SK-N-SH (cell line): ENCODE measurements around the gene FAM234A. TPM values are rescaled to one million over a fixed set of nuclear protein-coding genes. Genes with fewer than 3 reads are reported as not detected.

Source experiments
- CTCF ChIA-PET: fragments of 300-600, 350-600 bp; formaldehyde crosslinking; extraction: SDS; loops from one replicate; lab custom pipeline; 2021; lab: Yijun Ruan, JAX
- POLR2A ChIA-PET: fragments of 350-600 bp; sonication (Branson Sonifier 250); formaldehyde crosslinking; extraction: SDS; loops from one replicate; lab custom pipeline; 2020; ENCODE audit warnings: antibody characterized with exemption, inconsistent platforms; lab: Yijun Ruan, JAX
- DNase-seq: peaks from one replicate; pipeline ENCODE4 v3.0.0; 2012
- H2AFZ ChIP-seq: fragments of 200-600 bp; sonication (generic); 2 replicates; pipeline ENCODE4 v1.8.1; 2016; ENCODE audit warnings: antibody characterized with exemption, mild to moderate bottlenecking, low read depth
- H3F3A ChIP-seq: fragments of 200-600 bp; sonication (generic); replicated peaks from 2 replicates; pipeline ENCODE3; 2016; ENCODE audit warnings: antibody characterized with exemption, mild to moderate bottlenecking; ENCODE audit not compliant: insufficient read depth
- H3K27ac ChIP-seq, 2 experiments: fragments of 200-500 bp in 1 of 2; fragments of 200-600 bp in 1 of 2; sonication (Bioruptor generic) in 1 of 2; sonication (generic), shearing (Covaris generic) in 1 of 2; 2 replicates each; pipeline versions ENCODE4 v1.5.1 to v1.6.1; 2014 to 2016; ENCODE audit warnings: low read depth in 2 of 2, inconsistent platforms in 1 of 2, low read length in 1 of 2, mild to moderate bottlenecking in 1 of 2, mixed read lengths in 1 of 2
- H3K27me3 ChIP-seq: fragments of 200-600 bp; sonication (generic), shearing (Covaris generic); 2 replicates; pipeline ENCODE4 v1.6.1; 2016; ENCODE audit warnings: mixed run types; ENCODE audit not compliant: insufficient read depth
- H3K36me3 ChIP-seq, 2 experiments: fragments of 200-500 bp in 1 of 2; fragments of 200-600 bp in 1 of 2; sonication (Bioruptor generic) in 1 of 2; sonication (generic) in 1 of 2; replicated peaks in 1 of 2; 2 replicates each; pipeline versions ENCODE3 to v1.5.1; 2014 to 2016; ENCODE audit warnings: low read length in 1 of 2, mild to moderate bottlenecking in 1 of 2; ENCODE audit not compliant: insufficient read depth in 2 of 2, control insufficient read depth in 1 of 2
- H3K4me1 ChIP-seq, 2 experiments: fragments of 200-500 bp in 1 of 2; fragments of 200-600 bp in 1 of 2; sonication (Bioruptor generic) in 1 of 2; sonication (generic), shearing (Covaris generic) in 1 of 2; 2 replicates each; pipeline versions ENCODE4 v1.5.1 to v1.6.1; 2014 to 2016; ENCODE audit warnings: low read depth in 1 of 2, low read length in 1 of 2, mixed run types in 1 of 2; ENCODE audit not compliant: insufficient read depth in 2 of 2, control insufficient read depth in 1 of 2
- H3K4me2 ChIP-seq: fragments of 200-600 bp; sonication (generic), shearing (Covaris generic); 2 replicates; pipeline ENCODE4 v1.6.1; 2017; ENCODE audit warnings: mixed run types
- H3K4me3 ChIP-seq, 2 experiments: fragments of 200-500 bp in 1 of 2; fragments of 200-600 bp in 1 of 2; sonication (Bioruptor generic) in 1 of 2; sonication (generic), shearing (Covaris generic) in 1 of 2; 2 replicates each; pipeline versions ENCODE4 v1.5.1 to v1.8.1; 2014 to 2016; ENCODE audit warnings: low read depth in 2 of 2, inconsistent platforms in 1 of 2, low read length in 1 of 2, mild to moderate bottlenecking in 1 of 2, mixed read lengths in 1 of 2, moderate library complexity in 1 of 2
- H3K79me2 ChIP-seq: fragments of 200-600 bp; sonication (generic); 2 replicates; pipeline ENCODE4 v1.8.1; 2017; ENCODE audit warnings: mild to moderate bottlenecking; ENCODE audit not compliant: insufficient read depth
- H3K9ac ChIP-seq: fragments of 200-600 bp; sonication (generic); 2 replicates; pipeline ENCODE4 v1.6.1; 2017; ENCODE audit warnings: mixed run types
- H3K9me2 ChIP-seq: fragments of 200-600 bp; sonication (generic); 2 replicates; pipeline ENCODE4 v1.6.1; 2017; ENCODE audit warnings: mixed run types
- H3K9me3 ChIP-seq: fragments of 200-600 bp; sonication (generic); 2 replicates; pipeline ENCODE4 v1.6.1; 2017; ENCODE audit warnings: mixed run types, mild to moderate bottlenecking, moderate library complexity
- H4K20me1 ChIP-seq: fragments of 200-600 bp; sonication (generic); 2 replicates; pipeline ENCODE4 v1.6.1; 2017; ENCODE audit warnings: mild to moderate bottlenecking, mixed run types; ENCODE audit not compliant: insufficient read depth
- CHD2 ChIP-seq: fragments of 150-350 bp; IDR thresholded peaks from 2 replicates; pipeline ENCODE4 v1.6.1; 2018; ENCODE audit warnings: low read length; ENCODE audit not compliant: partially characterized antibody
- CTCF ChIP-seq: fragments of 200-600 bp; sonication (generic); IDR thresholded peaks from 2 replicates; pipeline ENCODE4 v1.6.1; 2017; ENCODE audit warnings: antibody characterized with exemption, mild to moderate bottlenecking, moderate library complexity
- EP300 ChIP-seq, 2 experiments: IDR thresholded peaks; 2 replicates each; pipeline versions ENCODE4 v1.4.0 to v1.6.1; 2012; ENCODE audit warnings: borderline replicate concordance in 1 of 2, low read depth in 1 of 2, low read length in 1 of 2
- EZH2phosphoT487 ChIP-seq: fragments of 200-600 bp; sonication (generic); IDR thresholded peaks from 2 replicates; pipeline ENCODE4 v1.6.1; 2017; ENCODE audit warnings: low read depth, mixed run types, mild to moderate bottlenecking, antibody characterized with exemption, moderate library complexity, borderline replicate concordance
- FOSL2 ChIP-seq: IDR thresholded peaks from 2 replicates; pipeline ENCODE4 v1.4.0; 2012; ENCODE audit warnings: low read depth, mild to moderate bottlenecking, moderate library complexity, borderline replicate concordance
- GABPA ChIP-seq: IDR thresholded peaks from 2 replicates; pipeline ENCODE4 v1.4.0; 2012; ENCODE audit warnings: low read depth, mild to moderate bottlenecking
- JUND ChIP-seq: IDR thresholded peaks from 2 replicates; pipeline ENCODE4 v1.4.0; 2012
- MAX ChIP-seq: IDR thresholded peaks from 2 replicates; pipeline ENCODE4 v1.4.0; 2012; ENCODE audit warnings: low read depth
- MEF2A ChIP-seq: IDR thresholded peaks from 2 replicates; pipeline ENCODE4 v1.4.0; 2012; ENCODE audit warnings: low read depth, borderline replicate concordance
- MXI1 ChIP-seq: IDR thresholded peaks from 2 replicates; pipeline ENCODE4 v1.6.1; 2012; ENCODE audit warnings: mild to moderate bottlenecking, low read depth, low read length, improper control_type of control experiment
- NFIC ChIP-seq: IDR thresholded peaks from 2 replicates; pipeline ENCODE4 v1.4.0; 2012; ENCODE audit warnings: borderline replicate concordance
- PBX3 ChIP-seq: IDR thresholded peaks from 2 replicates; pipeline ENCODE4; 2012
- RAD21 ChIP-seq: IDR thresholded peaks from 2 replicates; pipeline ENCODE4 v1.6.1; 2012; ENCODE audit warnings: mild to moderate bottlenecking, low read length
- RXRA ChIP-seq: IDR thresholded peaks from 2 replicates; pipeline ENCODE4 v1.4.0; 2012; ENCODE audit warnings: low read depth, mild to moderate bottlenecking, borderline replicate concordance
- SMC3 ChIP-seq: IDR thresholded peaks from 2 replicates; pipeline ENCODE4 v1.6.1; 2012; ENCODE audit warnings: low read depth, low read length, improper control_type of control experiment
- TAF1 ChIP-seq: IDR thresholded peaks from 2 replicates; pipeline ENCODE4 v1.6.1; 2012; ENCODE audit warnings: low read depth, mild to moderate bottlenecking, low read length, moderate library complexity, borderline replicate concordance
- YY1 ChIP-seq: IDR thresholded peaks from 2 replicates; pipeline ENCODE4 v1.4.0; 2012; ENCODE audit warnings: low read depth, mild to moderate bottlenecking
- ZBTB33 ChIP-seq: IDR thresholded peaks from 2 replicates; pipeline ENCODE4 v1.4.0; 2012; ENCODE audit warnings: low read depth, borderline replicate concordance
- WGBS: methylation state at CpG from one replicate; pipeline ENCODE4 v1.1.6; 2017; ENCODE audit warnings: low lambda C conversion rate; 5-methylcytosine and 5-hydroxymethylcytosine counted together
- polyA plus RNA-seq, 3 experiments: library from polyadenylated mRNA; depleted of rRNA; stranded (reverse); fragments of >200 nt; gene quantifications; 2 replicates each; pipeline ENCODE4 v1.2.3, GENCODE V29; 2012
- TF ChIP-seq, protein P1 (sequence below): fragments of 150-350 bp; IDR thresholded peaks from 2 replicates; pipeline ENCODE4 v1.6.1; 2017; ENCODE audit warnings: antibody characterized with exemption, low read length, low read depth, borderline replicate concordance
- TF ChIP-seq, protein P2 (sequence below): fragments of 150-350 bp; IDR thresholded peaks from 2 replicates; pipeline ENCODE4 v1.6.1; 2016; ENCODE audit warnings: mild to moderate bottlenecking, low read depth, low read length

FAM234A gene
- polyA plus RNA-seq, 1 of the 3 experiments (the other 2 are of a cell fraction) = 126 TPM

GRCh38 chr16:239948-240277 is 5.3 kb downstream of the FAM234A start:
- 84% methylated on average over 3 of the region's 3 CpGs for WGBS
- Histone ChIP-seq H3K9me2 (no peaks in the 10 kb centered on the region), H3K36me3 (no peaks in the 10 kb centered on the region), H3K9ac (no peak overlapping the region), H3K27ac (no peak overlapping the region), H3K4me3 (no peak overlapping the region), H2AFZ (no peak overlapping the region), H3K4me2 (no peak overlapping the region), H3K9me3 (no peaks in the 10 kb centered on the region), H4K20me1 (no peaks in the 10 kb centered on the region), H3K27me3 (no peaks in the 10 kb centered on the region), H3K79me2 (peaks cover 49% of the 10 kb centered on the region), H3F3A (peaks cover 13% of the 10 kb centered on the region), H3K4me1 (no peaks in the 10 kb centered on the region)
- POLR2A ChIA-PET = no interaction called here
- DNase-seq = no peak
- TF ChIP-seq CHD2 = no peak
- TF ChIP-seq GABPA = no peak
- no peak for TF ChIP-seq MEF2A
- no peak for TF ChIP-seq MAX
- no peak for TF ChIP-seq JUND
- no peak for TF ChIP-seq TAF1
- TF ChIP-seq EZH2phosphoT487 = no peak
- no peak for TF ChIP-seq EP300 (IDR thresholded peaks at IDR 0.05; ENCODE audit: borderline replicate concordance in 1 of 2, low read depth in 1 of 2, low read length in 1 of 2)
- TF ChIP-seq YY1 = no peak
- TF ChIP-seq SMC3 = no peak
- TF ChIP-seq, protein P1, sequence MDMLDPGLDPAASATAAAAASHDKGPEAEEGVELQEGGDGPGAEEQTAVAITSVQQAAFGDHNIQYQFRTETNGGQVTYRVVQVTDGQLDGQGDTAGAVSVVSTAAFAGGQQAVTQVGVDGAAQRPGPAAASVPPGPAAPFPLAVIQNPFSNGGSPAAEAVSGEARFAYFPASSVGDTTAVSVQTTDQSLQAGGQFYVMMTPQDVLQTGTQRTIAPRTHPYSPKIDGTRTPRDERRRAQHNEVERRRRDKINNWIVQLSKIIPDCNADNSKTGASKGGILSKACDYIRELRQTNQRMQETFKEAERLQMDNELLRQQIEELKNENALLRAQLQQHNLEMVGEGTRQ = no peak
- TF ChIP-seq CTCF = no peak
- TF ChIP-seq NFIC = no peak
- no peak for TF ChIP-seq RAD21
- TF ChIP-seq FOSL2 = no peak
- no peak for TF ChIP-seq ZBTB33
- no peak for TF ChIP-seq MXI1
- TF ChIP-seq PBX3 = no peak
- TF ChIP-seq RXRA = no peak
- TF ChIP-seq, protein P2, sequence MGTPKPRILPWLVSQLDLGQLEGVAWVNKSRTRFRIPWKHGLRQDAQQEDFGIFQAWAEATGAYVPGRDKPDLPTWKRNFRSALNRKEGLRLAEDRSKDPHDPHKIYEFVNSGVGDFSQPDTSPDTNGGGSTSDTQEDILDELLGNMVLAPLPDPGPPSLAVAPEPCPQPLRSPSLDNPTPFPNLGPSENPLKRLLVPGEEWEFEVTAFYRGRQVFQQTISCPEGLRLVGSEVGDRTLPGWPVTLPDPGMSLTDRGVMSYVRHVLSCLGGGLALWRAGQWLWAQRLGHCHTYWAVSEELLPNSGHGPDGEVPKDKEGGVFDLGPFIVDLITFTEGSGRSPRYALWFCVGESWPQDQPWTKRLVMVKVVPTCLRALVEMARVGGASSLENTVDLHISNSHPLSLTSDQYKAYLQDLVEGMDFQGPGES = no peak
- CTCF ChIA-PET = interaction anchor here (1.5 to 1.6 kb wide), 3 partner anchors 9 to 123 kb away, joined by 4 to 9 read pairs (median 6); partner anchors contain the start of gene HBQ1
